ENCODE results near the gene PTPN7. TPM values are rescaled to one million over a fixed set of nuclear protein-coding genes. Genes with fewer than 3 reads are reported as not detected.

PTPN7 gene
- total and polyA plus RNA-seq, 2 of the 13 experiments (the other 11 are each of a cell fraction or from before 2014, with no cell fraction given) = not detected

GRCh38 chr1:202158810-202159533, 1.4 kb downstream of the PTPN7 start:
- in situ Hi-C loops (cut with HindIII; ENCODE audit: extremely low pct_ligation_motif_present, low pct_unique_long_range_greater_than_20kb) = no loop called here
- no peak for DNase-seq (ENCODE audit: low spot score)
- no peak overlapping the region for H3K27ac ChIP-seq (ENCODE audit: extremely low read length, insufficient read depth, low read length)
- no peak overlapping the region for H2AFZ ChIP-seq (ENCODE audit: low read length)
- no peak for TF ChIP-seq RXRB (CRISPR knock-in tag; IDR thresholded peaks at IDR 0.05; ENCODE audit: borderline replicate concordance)
- no peak for TF ChIP-seq ZNF430 (CRISPR knock-in tag; IDR thresholded peaks at IDR 0.05)
- no peak for TF ChIP-seq ZNF7 (CRISPR knock-in tag; IDR thresholded peaks at IDR 0.05)
- TF ChIP-seq ERF (CRISPR knock-in tag; IDR thresholded peaks at IDR 0.05) = no peak
- TF ChIP-seq ZNF160 (CRISPR knock-in tag; IDR thresholded peaks at IDR 0.05) = no peak
- no peak for TF ChIP-seq ZEB1 (IDR thresholded peaks at IDR 0.05; ENCODE audit: insufficient replicate concordance, low read depth)
- no peak for TF ChIP-seq PAF1 (CRISPR knock-in tag; IDR thresholded peaks at IDR 0.05)
- no peak for TF ChIP-seq SNAPC4 (CRISPR knock-in tag; IDR thresholded peaks at IDR 0.05)
- no peak for TF ChIP-seq GLI4 (CRISPR knock-in tag; IDR thresholded peaks at IDR 0.05; ENCODE audit: borderline replicate concordance)
- TF ChIP-seq, protein P1, sequence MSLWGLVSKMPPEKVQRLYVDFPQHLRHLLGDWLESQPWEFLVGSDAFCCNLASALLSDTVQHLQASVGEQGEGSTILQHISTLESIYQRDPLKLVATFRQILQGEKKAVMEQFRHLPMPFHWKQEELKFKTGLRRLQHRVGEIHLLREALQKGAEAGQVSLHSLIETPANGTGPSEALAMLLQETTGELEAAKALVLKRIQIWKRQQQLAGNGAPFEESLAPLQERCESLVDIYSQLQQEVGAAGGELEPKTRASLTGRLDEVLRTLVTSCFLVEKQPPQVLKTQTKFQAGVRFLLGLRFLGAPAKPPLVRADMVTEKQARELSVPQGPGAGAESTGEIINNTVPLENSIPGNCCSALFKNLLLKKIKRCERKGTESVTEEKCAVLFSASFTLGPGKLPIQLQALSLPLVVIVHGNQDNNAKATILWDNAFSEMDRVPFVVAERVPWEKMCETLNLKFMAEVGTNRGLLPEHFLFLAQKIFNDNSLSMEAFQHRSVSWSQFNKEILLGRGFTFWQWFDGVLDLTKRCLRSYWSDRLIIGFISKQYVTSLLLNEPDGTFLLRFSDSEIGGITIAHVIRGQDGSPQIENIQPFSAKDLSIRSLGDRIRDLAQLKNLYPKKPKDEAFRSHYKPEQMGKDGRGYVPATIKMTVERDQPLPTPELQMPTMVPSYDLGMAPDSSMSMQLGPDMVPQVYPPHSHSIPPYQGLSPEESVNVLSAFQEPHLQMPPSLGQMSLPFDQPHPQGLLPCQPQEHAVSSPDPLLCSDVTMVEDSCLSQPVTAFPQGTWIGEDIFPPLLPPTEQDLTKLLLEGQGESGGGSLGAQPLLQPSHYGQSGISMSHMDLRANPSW (CRISPR knock-in tag; IDR thresholded peaks at IDR 0.05; ENCODE audit: borderline replicate concordance) = no peak
- no peak for TF ChIP-seq ZNF652 (CRISPR knock-in tag; IDR thresholded peaks at IDR 0.05; ENCODE audit: borderline replicate concordance, low read depth)
- TF ChIP-seq TOE1 (CRISPR knock-in tag; IDR thresholded peaks at IDR 0.05) = no peak
- no peak overlapping the region for H3K4me2 ChIP-seq (ENCODE audit: low read depth, low read length)
- peaks cover 10 to 63% of the 10 kb centered on the region in 2 experiments; a peak in 4 of 5 replicates for H3K27me3 ChIP-seq (ENCODE audit: control insufficient read depth in 1 of 2, insufficient read depth in 2 of 2, low read length in 2 of 2)
- H3K79me2 ChIP-seq (ENCODE audit: insufficient read depth, low read length) = no peaks in the 10 kb centered on the region
- POLR2A ChIA-PET = no interaction called here
- FAIRE-seq = no peak
- CTCF ChIA-PET (ENCODE audit: low intra/inter-chr PET ratio, low total read pairs) = no interaction called here
- BruUV-seq (replicated peaks) = no TSS peak
- H3K4me3 ChIP-seq (replicated peaks in 1 of 3; ENCODE audit: insufficient read depth in 1 of 3, low read depth in 2 of 3, low read length in 3 of 3) = no peak overlapping the region
- intact Hi-C loops (cut with micrococcal nuclease; ENCODE audit: unreplicated experiment) = no loop called here
- peaks cover 37% of the 10 kb centered on the region for H3K4me1 ChIP-seq (ENCODE audit: insufficient read depth, low read length)
- H3K9ac ChIP-seq (ENCODE audit: insufficient read depth, low read depth, low read length) = no peak overlapping the region
- no peak for ATAC-seq
- no peaks in the 10 kb centered on the region for H3K36me3 ChIP-seq (replicated peaks in 1 of 2; ENCODE audit: control insufficient read depth in 1 of 2, insufficient read depth in 2 of 2, low read length in 2 of 2)
- H4K20me1 ChIP-seq (ENCODE audit: insufficient read depth, low read length) = no peaks in the 10 kb centered on the region
- H3K9me3 ChIP-seq (ENCODE audit: low read length) = no peaks in the 10 kb centered on the region
- 51% methylated on average over 10 of the region's 10 CpGs for WGBS (ENCODE audit: low lambda C conversion rate)
